H7 (cell line): Measurements from ENCODE around the gene KAT14. TPM values are rescaled to one million over a fixed set of nuclear protein-coding genes. Genes with fewer than 3 reads are reported as not detected.
A peak's percentile ranks its signal among the peaks of the same experiment; 100 is the strongest.
"Not testable (repeated sequence)": the region's sequence is repeated elsewhere in the genome, so short reads cannot be mapped to it uniquely, and the experiment has no call there.

Experiments used
- DNase-seq: peaks from one replicate; pipeline ENCODE4 v3.0.0; 2012
- H3K27me3 ChIP-seq: 2 replicates; pipeline ENCODE4 v1.6.0; 2011; ENCODE audit warnings: mild to moderate bottlenecking, low read length; ENCODE audit not compliant: control insufficient read depth, insufficient read depth
- H3K36me3 ChIP-seq: replicated peaks from 2 replicates; pipeline ENCODE4 v1.5.1; 2011; ENCODE audit warnings: low read length; ENCODE audit not compliant: control insufficient read depth, insufficient read depth
- H3K4me3 ChIP-seq: 2 replicates; pipeline ENCODE4 v1.5.1; 2011; ENCODE audit warnings: low read depth, mild to moderate bottlenecking, control low read depth, low read length, moderate library complexity; ENCODE audit not compliant: insufficient read depth
- total RNA-seq: library from RNA; depleted of rRNA; stranded (reverse); fragments of >200 nt; shearing (Covaris generic); gene quantifications from 2 replicates; pipeline ENCODE4 v1.2.3, GENCODE V29; 2014; rRNA removed

The KAT14 gene
- 25.4 and 28.8 TPM in 2 replicates for total RNA-seq

GRCh38 chr20:18137412-18138265, at the start of gene KAT14, which contains the start of gene PET117:
Gene KAT14, plus strand, starts transcription at chr20:18137863. Its CDS starts 4,798 bp downstream, at chr20:18142661.
Gene PET117, plus strand, starts transcription at chr20:18137863. Its CDS starts 93 bp downstream, at chr20:18137956.
- H3K27me3 ChIP-seq, result no peaks in the 10 kb centered on the region; the same call in 1 of the 2 replicates
- H3K36me3 ChIP-seq, result peaks cover 5% of the 10 kb centered on the region
- DNase-seq, result peak; percentile 92
- peak within 1 kb of the TSS; percentile 94 for H3K4me3 ChIP-seq

GRCh38 chr20:18088298-18088697, 49.4 kb upstream of the KAT14 start:
- H3K36me3 ChIP-seq, H3K27me3 ChIP-seq, H3K4me3 ChIP-seq, DNase-seq: not testable (repeated sequence)

DNA sequence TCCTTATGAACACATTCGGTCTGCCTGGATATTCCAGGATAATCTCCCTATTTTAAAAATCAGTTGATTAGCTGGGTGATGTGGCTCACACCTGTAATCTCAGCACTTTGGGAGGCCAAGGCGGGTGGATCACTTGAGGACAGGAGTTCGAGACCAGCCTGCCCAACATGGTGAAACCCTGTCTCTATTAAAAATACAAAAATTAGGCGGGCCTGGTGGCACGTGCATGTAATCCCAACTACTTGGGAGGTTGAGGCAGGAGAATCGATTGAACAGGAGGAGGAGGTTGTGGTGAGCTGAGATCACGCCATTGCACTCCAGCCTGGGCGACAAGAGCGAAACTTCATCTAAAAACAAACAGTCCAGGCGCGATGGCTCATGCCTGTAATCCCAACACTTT, 48.8 kb upstream of the KAT14 start:
- not testable (repeated sequence) for H3K4me3 ChIP-seq, H3K27me3 ChIP-seq, H3K36me3 ChIP-seq, DNase-seq

DNA sequence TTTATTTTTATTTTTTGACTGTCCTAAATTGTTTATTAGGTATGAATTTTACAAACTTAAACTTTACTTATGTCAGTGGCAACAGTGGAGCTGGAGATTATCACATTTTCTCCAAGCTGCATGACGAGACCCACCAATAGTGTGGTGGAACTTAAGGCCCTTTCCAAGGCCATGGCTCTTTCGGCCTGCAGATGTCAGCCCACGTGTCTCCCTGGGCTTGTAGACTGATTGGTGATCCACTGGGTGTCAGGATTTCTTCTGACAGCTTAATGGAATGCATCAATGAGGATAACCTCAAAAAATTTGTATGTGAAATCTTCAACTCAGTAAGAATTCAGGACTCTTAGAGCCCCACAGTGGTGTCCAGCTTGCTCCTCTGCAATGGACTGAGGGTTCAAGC, 47.6 kb upstream of the KAT14 start:
- Histone ChIP-seq H3K36me3 (no peaks in the 10 kb centered on the region), H3K4me3 (no peak overlapping the region), H3K27me3 (no peaks in the 10 kb centered on the region)
- DNase-seq, result no peak

GRCh38 chr20:18090477-18090876, 47.2 kb upstream of the KAT14 start:
- H3K4me3 ChIP-seq, result no peak overlapping the region
- DNase-seq, result no peak
- no peaks in the 10 kb centered on the region for H3K36me3 ChIP-seq
- H3K27me3 ChIP-seq, result no peaks in the 10 kb centered on the region

- Histone ChIP-seq H3K4me3 (no peak overlapping the region), H3K27me3 (no peaks in the 10 kb centered on the region), H3K36me3 (no peaks in the 10 kb centered on the region)
- DNase-seq, result no peak
These were observed 46.0 kb upstream of the KAT14 start for GRCh38 chr20:18091623-18092022.

DNA sequence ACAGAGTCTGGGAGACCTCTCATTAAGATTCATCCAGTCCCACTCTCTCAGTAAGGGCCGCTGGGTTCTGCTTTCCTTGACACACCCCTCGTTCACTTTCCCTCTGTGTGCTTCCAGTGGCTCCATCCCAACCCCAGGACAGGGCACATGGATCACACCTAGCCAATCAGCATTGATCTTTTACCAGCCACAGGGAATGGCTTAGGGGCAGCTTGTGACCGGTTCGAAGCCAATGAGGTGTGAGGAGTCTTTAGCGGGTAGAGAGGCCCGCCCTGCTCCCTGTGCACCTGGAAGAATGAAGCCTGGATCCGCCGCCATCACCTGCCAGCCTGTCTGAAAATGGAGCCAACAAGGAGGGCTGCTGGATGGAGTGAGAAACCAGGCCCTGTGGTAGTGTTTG, 44.8 kb upstream of the KAT14 start:
- H3K36me3 ChIP-seq, result no peaks in the 10 kb centered on the region
- DNase-seq, result peak; percentile 47
- H3K4me3 ChIP-seq, result no peak overlapping the region
- H3K27me3 ChIP-seq, result no peaks in the 10 kb centered on the region

GRCh38 chr20:18093388-18093787, 44.3 kb upstream of the KAT14 start:
- Histone ChIP-seq H3K4me3 (no peak overlapping the region), H3K27me3 (no peaks in the 10 kb centered on the region), H3K36me3 (no peaks in the 10 kb centered on the region)
- no peak for DNase-seq

GRCh38 chr20:18094191-18094590, 43.5 kb upstream of the KAT14 start:
- H3K27me3 ChIP-seq, result no peaks in the 10 kb centered on the region
- no peak overlapping the region for H3K4me3 ChIP-seq
- no peak for DNase-seq
- no peaks in the 10 kb centered on the region for H3K36me3 ChIP-seq

DNA sequence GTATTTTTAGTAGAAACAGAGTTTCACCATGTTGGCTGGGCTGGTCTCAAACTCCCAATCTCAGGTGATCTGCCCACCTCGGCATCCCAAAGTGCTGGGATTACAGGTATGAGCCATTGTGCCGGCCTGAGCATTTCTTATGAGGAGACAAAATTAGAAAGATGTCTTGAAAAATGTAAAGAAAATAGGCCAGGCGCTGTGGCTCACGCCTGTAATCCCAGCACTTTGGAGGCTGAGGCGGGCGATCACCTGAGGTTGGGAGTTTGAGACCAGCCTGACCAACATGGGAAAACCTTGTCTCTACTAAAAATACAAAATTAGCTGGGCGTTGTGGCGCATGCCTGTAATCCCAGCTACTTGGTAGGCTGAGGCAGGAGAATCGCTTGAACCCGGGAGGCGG, 37.1 kb upstream of the KAT14 start:
- not testable (repeated sequence) for DNase-seq, H3K27me3 ChIP-seq, H3K36me3 ChIP-seq, H3K4me3 ChIP-seq

GRCh38 chr20:18101125-18101810, 36.4 kb upstream of the KAT14 start:
- DNase-seq, result peak; percentile 36
- Histone ChIP-seq H3K4me3 (no peak overlapping the region), H3K36me3 (no peaks in the 10 kb centered on the region), H3K27me3 (no peaks in the 10 kb centered on the region; the same call in 1 of the 2 replicates)

DNA sequence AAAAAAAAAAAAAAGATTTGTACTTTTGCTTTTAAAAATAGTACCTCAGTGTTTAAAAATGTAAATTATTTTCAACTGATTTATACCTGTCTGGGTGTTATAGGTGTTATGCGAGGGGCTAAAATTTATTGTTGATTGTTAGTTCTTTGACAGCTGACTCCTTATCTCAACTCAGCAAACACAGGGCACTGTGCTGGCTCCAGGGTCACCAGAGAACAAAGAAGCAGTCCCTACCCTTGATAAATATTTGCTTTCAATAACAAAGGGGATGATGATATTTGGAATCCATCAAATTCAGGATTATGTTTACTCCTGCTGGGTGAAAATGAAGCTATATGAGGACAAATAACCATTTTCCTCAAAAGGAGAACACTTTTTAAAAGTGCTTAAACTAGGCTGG, 34.2 kb upstream of the KAT14 start:
- DNase-seq, result no peak
- Histone ChIP-seq H3K4me3 (no peak overlapping the region), H3K36me3 (no peaks in the 10 kb centered on the region), H3K27me3 (no peaks in the 10 kb centered on the region; the same call in 1 of the 2 replicates)

DNA sequence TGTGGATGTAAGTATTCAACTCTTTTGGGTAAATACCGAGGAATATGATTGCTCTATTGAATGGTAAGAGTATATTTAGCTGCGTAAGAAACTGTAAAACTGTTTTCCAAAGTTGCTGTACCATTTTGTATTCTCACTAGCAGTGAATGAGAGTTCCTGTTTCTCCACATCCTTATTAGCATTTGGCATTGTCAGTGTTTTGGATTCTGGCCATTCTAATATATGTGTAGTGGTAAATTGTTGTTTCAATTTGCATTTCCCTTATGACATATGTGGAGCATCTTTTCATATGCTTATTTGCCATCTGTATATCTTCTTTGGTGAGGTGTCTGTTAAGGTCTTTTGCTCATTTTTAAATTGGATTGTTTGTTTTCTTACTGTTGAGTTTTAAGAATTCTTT, 29.3 kb upstream of the KAT14 start:
- Histone ChIP-seq H3K27me3 (no peaks in the 10 kb centered on the region; the same call in 1 of the 2 replicates), H3K36me3 (no peaks in the 10 kb centered on the region), H3K4me3 (no peak overlapping the region)
- no peak for DNase-seq

DNA sequence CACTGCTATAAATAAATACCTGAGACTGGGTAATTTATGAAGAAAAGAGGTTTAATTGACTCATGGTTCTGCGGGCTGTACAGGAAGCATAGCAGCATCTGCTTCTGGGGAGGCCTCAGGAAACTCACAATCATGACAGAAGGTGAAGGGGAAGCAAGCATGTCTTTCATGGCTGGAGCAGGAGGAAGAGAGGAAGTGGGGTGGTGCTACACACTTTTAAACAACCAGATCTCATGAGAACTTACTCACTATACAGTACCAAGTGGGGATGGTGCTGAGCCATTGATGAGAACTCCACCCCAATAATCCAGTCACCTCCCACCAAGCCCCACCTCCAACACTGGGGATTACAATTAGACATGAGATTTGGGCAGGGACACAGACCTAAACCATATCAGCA, 9.1 kb upstream of the KAT14 start:
- H3K4me3 ChIP-seq, DNase-seq, H3K36me3 ChIP-seq, H3K27me3 ChIP-seq: not testable (repeated sequence)

DNA sequence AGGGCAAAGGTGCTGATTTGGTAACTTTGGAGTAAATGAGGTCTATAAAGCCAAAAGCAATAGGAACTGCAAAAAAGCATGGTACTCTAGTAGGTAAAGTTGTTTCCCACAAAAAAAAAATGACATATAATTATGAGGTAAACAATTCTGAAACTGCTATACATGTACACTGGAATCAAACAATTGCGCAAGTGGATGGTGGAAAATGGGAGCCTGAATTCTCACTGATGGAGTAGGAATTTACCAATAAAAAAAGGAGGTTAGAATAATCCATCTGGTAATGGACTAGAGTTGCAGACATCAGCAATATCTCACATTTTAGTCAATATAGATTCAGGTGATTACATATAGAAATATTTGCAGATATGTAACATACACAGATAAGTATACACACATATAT, 5.0 kb upstream of the KAT14 start:
- no peaks in the 10 kb centered on the region for H3K36me3 ChIP-seq
- DNase-seq, result no peak
- H3K4me3 ChIP-seq, result no peak overlapping the region
- no peaks in the 10 kb centered on the region; the same call in 1 of the 2 replicates for H3K27me3 ChIP-seq
